Nephron progenitor cell (in vitro differentiated cells): Measurements from ENCODE around the gene SEC63.

ENCODE experiments used
- DNase-seq: peaks from one replicate; pipeline ENCODE4 v3.0.0; 2021
- H3K27ac Mint-ChIP-seq: 2 replicates; pipeline ENCODE4 v1.8.0; 2021; ENCODE audit warnings: mild to moderate bottlenecking, moderate library complexity, mixed read lengths
- H3K27me3 Mint-ChIP-seq: 2 replicates; pipeline ENCODE4 v1.8.0; 2021; ENCODE audit warnings: mild to moderate bottlenecking, low read depth, mixed read lengths; ENCODE audit not compliant: poor library complexity
- H3K36me3 Mint-ChIP-seq: 2 replicates; pipeline ENCODE4 v1.8.0; 2021; ENCODE audit warnings: low read depth, mixed read lengths
- H3K4me1 Mint-ChIP-seq: 2 replicates; pipeline ENCODE4 v1.8.0; 2021; ENCODE audit warnings: mixed read lengths
- H3K4me3 Mint-ChIP-seq: 2 replicates; pipeline ENCODE4 v1.8.0; 2021; ENCODE audit warnings: mild to moderate bottlenecking, moderate library complexity, mixed read lengths
- H3K9me3 Mint-ChIP-seq: 2 replicates; pipeline ENCODE4 v1.8.0; 2021; ENCODE audit warnings: mild to moderate bottlenecking, moderate library complexity, mixed read lengths
- TF ChIP-seq, protein P1 (sequence below): fragments of 200-600 bp; sonication (generic); IDR thresholded peaks from 2 replicates; pipeline ENCODE4 v1.5.0; 2021; ENCODE audit warnings: antibody characterized with exemption

Gene SEC63

GRCh38 chr6:107830060-107830459, 127.9 kb downstream of the SEC63 start:
- Mint-ChIP-seq H3K27ac (no peak overlapping the region), H3K9me3 (no peaks in the 10 kb centered on the region), H3K36me3 (no peaks in the 10 kb centered on the region), H3K4me3 (no peak overlapping the region), H3K4me1 (peaks cover 5% of the 10 kb centered on the region), H3K27me3 (no peaks in the 10 kb centered on the region)
- no peak for DNase-seq
- TF ChIP-seq, protein P1, sequence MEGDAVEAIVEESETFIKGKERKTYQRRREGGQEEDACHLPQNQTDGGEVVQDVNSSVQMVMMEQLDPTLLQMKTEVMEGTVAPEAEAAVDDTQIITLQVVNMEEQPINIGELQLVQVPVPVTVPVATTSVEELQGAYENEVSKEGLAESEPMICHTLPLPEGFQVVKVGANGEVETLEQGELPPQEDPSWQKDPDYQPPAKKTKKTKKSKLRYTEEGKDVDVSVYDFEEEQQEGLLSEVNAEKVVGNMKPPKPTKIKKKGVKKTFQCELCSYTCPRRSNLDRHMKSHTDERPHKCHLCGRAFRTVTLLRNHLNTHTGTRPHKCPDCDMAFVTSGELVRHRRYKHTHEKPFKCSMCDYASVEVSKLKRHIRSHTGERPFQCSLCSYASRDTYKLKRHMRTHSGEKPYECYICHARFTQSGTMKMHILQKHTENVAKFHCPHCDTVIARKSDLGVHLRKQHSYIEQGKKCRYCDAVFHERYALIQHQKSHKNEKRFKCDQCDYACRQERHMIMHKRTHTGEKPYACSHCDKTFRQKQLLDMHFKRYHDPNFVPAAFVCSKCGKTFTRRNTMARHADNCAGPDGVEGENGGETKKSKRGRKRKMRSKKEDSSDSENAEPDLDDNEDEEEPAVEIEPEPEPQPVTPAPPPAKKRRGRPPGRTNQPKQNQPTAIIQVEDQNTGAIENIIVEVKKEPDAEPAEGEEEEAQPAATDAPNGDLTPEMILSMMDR = no peak

- no peak for DNase-seq
- H3K27ac Mint-ChIP-seq = no peak overlapping the region
- TF ChIP-seq, protein P1 = no peak
- H3K27me3 Mint-ChIP-seq = peaks cover 2% of the 10 kb centered on the region
- H3K9me3 Mint-ChIP-seq = no peaks in the 10 kb centered on the region
- H3K4me1 Mint-ChIP-seq = peaks cover 23% of the 10 kb centered on the region
- no peaks in the 10 kb centered on the region for H3K36me3 Mint-ChIP-seq
- no peak overlapping the region for H3K4me3 Mint-ChIP-seq
These were observed 130.5 kb downstream of the SEC63 start for GRCh38 chr6:107827541-107827940.

GRCh38 chr6:107823047-107823557, 134.9 kb downstream of the SEC63 start:
- Mint-ChIP-seq H3K4me1 (peaks cover 62% of the 10 kb centered on the region), H3K36me3 (no peaks in the 10 kb centered on the region), H3K27me3 (peaks cover 6% of the 10 kb centered on the region), H3K9me3 (no peaks in the 10 kb centered on the region), H3K27ac (no peak overlapping the region), H3K4me3 (no peak overlapping the region)
- DNase-seq = no peak
- TF ChIP-seq, protein P1 = no peak

GRCh38 chr6:107822176-107823046, 135.6 kb downstream of the SEC63 start:
- Mint-ChIP-seq H3K27ac (no peak overlapping the region), H3K36me3 (no peaks in the 10 kb centered on the region), H3K4me1 (peaks cover 62% of the 10 kb centered on the region), H3K27me3 (peaks cover 6% of the 10 kb centered on the region), H3K4me3 (no peak overlapping the region), H3K9me3 (no peaks in the 10 kb centered on the region)
- TF ChIP-seq, protein P1 = no peak
- DNase-seq = no peak

DNA sequence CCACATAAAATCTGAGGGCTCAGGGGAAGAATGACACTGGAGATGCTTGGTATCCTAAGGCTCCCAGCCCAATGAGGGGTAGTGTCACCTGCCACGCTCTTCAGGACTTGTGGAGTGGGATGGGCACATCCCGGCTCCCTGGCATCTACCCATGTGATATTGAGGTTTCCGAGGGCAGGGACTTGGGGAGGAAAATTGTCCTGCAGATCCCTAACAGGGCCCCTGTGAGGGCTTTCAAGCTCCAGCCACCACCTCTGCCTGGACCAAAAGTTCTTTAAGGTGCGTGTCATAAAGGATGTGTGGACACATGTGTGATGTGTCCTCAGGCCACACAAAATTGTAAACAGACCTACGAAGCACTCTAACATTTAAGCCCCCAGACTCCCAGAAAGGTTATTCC, 136.4 kb downstream of the SEC63 start:
- H3K9me3 Mint-ChIP-seq = no peaks in the 10 kb centered on the region

More for the DNA sequence above, 136.4 kb downstream of the SEC63 start:
- Mint-ChIP-seq H3K4me1 (peaks cover 62% of the 10 kb centered on the region), H3K4me3 (no peak overlapping the region), H3K27ac (peak overlapping the region; percentile 25), H3K27me3 (peaks cover 6% of the 10 kb centered on the region), H3K36me3 (no peaks in the 10 kb centered on the region)
- no peak for DNase-seq
- TF ChIP-seq, protein P1 = no peak
